Thyroid gland (tissue), 4 donors: ENCODE results near the gene UPF1. TPM values are rescaled to one million over a fixed set of nuclear protein-coding genes. Genes with fewer than 3 reads are reported as not detected.
A peak's percentile ranks its signal among the peaks of the same experiment; 100 is the strongest.

Source experiments
- DNase-seq, 2 donors: peaks; one replicate each; pipeline ENCODE4 v3.0.0-alpha.2; 2019
- H3K27ac ChIP-seq, 3 donors: fragments of 200-600 bp; sonication (generic); 1 replicate in 2 of 3; 2 replicates in 1 of 3; pipeline ENCODE4 v1.5.1; 2016 to 2019; ENCODE audit warnings: mild to moderate bottlenecking in 1 of 3, moderate library complexity in 1 of 3
- H3K27me3 ChIP-seq: fragments of 200-600 bp; sonication (generic); one replicate; pipeline ENCODE4 v1.5.1; 2019
- H3K36me3 ChIP-seq, 2 donors: fragments of 200-600 bp; sonication (generic); one replicate each; pipeline ENCODE4 v1.5.1; 2016 to 2019
- H3K4me1 ChIP-seq, 2 donors: fragments of 200-600 bp; sonication (generic); one replicate each; pipeline ENCODE4 v1.5.1; 2017 to 2019
- H3K4me3 ChIP-seq, 3 donors: fragments of 200-600 bp; sonication (generic); replicated peaks in 1 of 3; 1 replicate in 2 of 3; 2 replicates in 1 of 3; pipeline ENCODE4 v1.5.1; 2016; ENCODE audit warnings: mild to moderate bottlenecking in 1 of 3
- H3K9me3 ChIP-seq: fragments of 200-600 bp; sonication (generic); one replicate; pipeline ENCODE4 v1.5.1; 2017
- CTCF ChIP-seq, 6 experiments: fragments of 200-600 bp in 3 of 6; fragments of 450-650 bp in 3 of 6; sonication (generic) in 3 of 6; IDR thresholded peaks; one replicate each; pipeline ENCODE4 v1.5.1; 2016 to 2019; ENCODE audit warnings: antibody characterized with exemption in 6 of 6, mild to moderate bottlenecking in 2 of 6, inconsistent platforms in 1 of 6, moderate library complexity in 1 of 6
- POLR2A ChIP-seq, 2 donors: fragments of 450-650 bp; IDR thresholded peaks; one replicate each; pipeline ENCODE4 v1.6.1; 2017; ENCODE audit warnings: antibody characterized with exemption in 2 of 2, mild to moderate bottlenecking in 2 of 2, moderate library complexity in 1 of 2
- WGBS, 2 donors: methylation state at CpG; one replicate each; pipeline ENCODE4 v1.1.5; 2017; 5-methylcytosine and 5-hydroxymethylcytosine counted together
- intact Hi-C: fragments of 100-400 bp; cut with DNase I; formaldehyde crosslinking; loops from one replicate; pipeline ENCODE4 v1.15.1; 2023
- total RNA-seq, 4 donors: library from RNA; depleted of rRNA; stranded (reverse); fragments of >200 nt; gene quantifications; one replicate each; pipeline ENCODE4 v1.2.3, GENCODE V29; 2016

UPF1 gene
- total RNA-seq, 4 donors from 2014 or later: 56.7 to 122 (median 79.6) TPM

- WGBS, 2 donors: 3 to 4% methylated on average over 34 to 40 of the region's 61 CpGs
- peak within 1 kb of the TSS in 1 of 3 donors; percentile 5 for H3K4me3 ChIP-seq
- no peaks in the 10 kb centered on the region for H3K9me3 ChIP-seq
- no peak for DNase-seq
- no peaks in the 10 kb centered on the region for H3K36me3 ChIP-seq
- peaks cover 38% of the 10 kb centered on the region for H3K27me3 ChIP-seq
- intact Hi-C loops: no loop called here
- TF ChIP-seq POLR2A (IDR thresholded peaks at IDR 0.05): no peak
- TF ChIP-seq CTCF (IDR thresholded peaks at IDR 0.05): no peak
- no peak within 1 kb of the TSS for H3K27ac ChIP-seq
- H3K4me1 ChIP-seq: peaks cover 14 to 36% of the 10 kb centered on the region in 2 donors
Observed at GRCh38 chr19:18790566-18791314, 41.0 kb upstream of the UPF1 start, which contains the start of gene COMP. Gene COMP (minus strand): TSS chr19:18791305. CDS start chr19:18791269, 36 bp downstream.

GRCh38 chr19:18791315-18791678 is 40.5 kb upstream of the UPF1 start:
- WGBS, 2 donors: 29 to 50% methylated on average over 5 to 19 of the region's 21 CpGs
- Histone ChIP-seq H3K9me3 (no peaks in the 10 kb centered on the region), H3K4me1 (peaks cover 14 to 36% of the 10 kb centered on the region in 2 donors), H3K27me3 (peaks cover 38% of the 10 kb centered on the region), H3K36me3 (no peaks in the 10 kb centered on the region), H3K27ac (no peak overlapping the region), H3K4me3 (no peak overlapping the region)
- TF ChIP-seq POLR2A (IDR thresholded peaks at IDR 0.05) (no peak), CTCF (IDR thresholded peaks at IDR 0.05) (no peak)
- intact Hi-C loops: no loop called here
- DNase-seq: no peak

GRCh38 chr19:18792661-18793060 is 39.1 kb upstream of the UPF1 start:
- H3K27me3 ChIP-seq: peaks cover 33% of the 10 kb centered on the region

GRCh38 chr19:18793144-18794028 is 38.4 kb upstream of the UPF1 start:
- no peaks in the 10 kb centered on the region for H3K36me3 ChIP-seq
- DNase-seq: no peak
- H3K4me3 ChIP-seq: no peak overlapping the region
- no peak overlapping the region for H3K27ac ChIP-seq
- no peak for TF ChIP-seq CTCF (IDR thresholded peaks at IDR 0.05)
- no peak for TF ChIP-seq POLR2A (IDR thresholded peaks at IDR 0.05)
- intact Hi-C loops: no loop called here
- H3K9me3 ChIP-seq: no peaks in the 10 kb centered on the region
- H3K27me3 ChIP-seq: peaks cover 26% of the 10 kb centered on the region
- H3K4me1 ChIP-seq: peaks cover 14 to 27% of the 10 kb centered on the region in 2 donors
- 83 to 89% methylated on average over 9 to 13 of the region's 13 CpGs for WGBS, 2 donors

More at GRCh38 chr19:18792661-18793060, 39.1 kb upstream of the UPF1 start:
- intact Hi-C loops: no loop called here
- TF ChIP-seq POLR2A (IDR thresholded peaks at IDR 0.05): no peak
- no peak for TF ChIP-seq CTCF (IDR thresholded peaks at IDR 0.05)
- Histone ChIP-seq H3K27ac (no peak overlapping the region), H3K9me3 (no peaks in the 10 kb centered on the region), H3K4me3 (no peak overlapping the region), H3K36me3 (no peaks in the 10 kb centered on the region), H3K4me1 (peaks cover 14 to 32% of the 10 kb centered on the region in 2 donors)
- 83 to 89% methylated on average over 3 of the region's 3 CpGs for WGBS, 2 donors
- DNase-seq: no peak

GRCh38 chr19:18794029-18794313 is 37.8 kb upstream of the UPF1 start:
- H3K9me3 ChIP-seq: no peaks in the 10 kb centered on the region
- DNase-seq: no peak
- no peaks in the 10 kb centered on the region for H3K36me3 ChIP-seq
- WGBS, 2 donors: 71 to 76% methylated on average over 5 of the region's 5 CpGs
- H3K4me3 ChIP-seq: no peak overlapping the region
- TF ChIP-seq CTCF (IDR thresholded peaks at IDR 0.05) (no peak), POLR2A (IDR thresholded peaks at IDR 0.05) (no peak)
- H3K27ac ChIP-seq: no peak overlapping the region
- H3K4me1 ChIP-seq: peaks cover 14 to 21% of the 10 kb centered on the region in 2 donors
- intact Hi-C loops: no loop called here
- peaks cover 22% of the 10 kb centered on the region for H3K27me3 ChIP-seq
